Measurements from ENCODE around the gene COMTD1. TPM values are rescaled to one million over a fixed set of nuclear protein-coding genes. Genes with fewer than 3 reads are reported as not detected.
"Not testable (repeated sequence)": the region's sequence is repeated elsewhere in the genome, so short reads cannot be mapped to it uniquely, and the experiment has no call there.

The COMTD1 gene
- polyA plus RNA-seq, 1 donor (not counting 4 experiments of a cell fraction or from before 2014, with no cell fraction given): 6.2 TPM

- Histone ChIP-seq H3K27ac (ENCODE audit: control insufficient read depth, insufficient read depth, low read length) (no peak overlapping the region), H2AFZ (ENCODE audit: control insufficient read depth, low read length) (no peak overlapping the region), H3K4me3 (ENCODE audit: control insufficient read depth in 2 of 3, extremely low read depth in 1 of 3, insufficient read depth in 2 of 3, low read depth in 1 of 3, low read length in 3 of 3) (no peak overlapping the region), H3K27me3 (ENCODE audit: control insufficient read depth, extremely low read depth, insufficient read depth, low read length) (no peaks in the 10 kb centered on the region), H4K20me1 (ENCODE audit: control insufficient read depth, extremely low read depth, insufficient read depth, low read length) (no peaks in the 10 kb centered on the region), H3K36me3 (ENCODE audit: control insufficient read depth in 2 of 2, extremely low read depth in 1 of 2, insufficient read depth in 2 of 2, low read length in 2 of 2) (no peaks in the 10 kb centered on the region), H3K4me2 (ENCODE audit: control insufficient read depth, extremely low read depth, insufficient read depth, low read depth, low read length) (no peak overlapping the region), H3K4me1 (ENCODE audit: control insufficient read depth, extremely low read depth, insufficient read depth, low read length) (peaks cover 6% of the 10 kb centered on the region), H3K9me3 (ENCODE audit: control insufficient read depth, low read depth, low read length) (no peaks in the 10 kb centered on the region), H3K9ac (ENCODE audit: control insufficient read depth, extremely low read depth, insufficient read depth, low read length) (no peak overlapping the region), H3K79me2 (ENCODE audit: control insufficient read depth, insufficient read depth, low read length) (no peaks in the 10 kb centered on the region), H3K9me1 (ENCODE audit: control insufficient read depth, extremely low read depth, insufficient read depth, low read length) (no peaks in the 10 kb centered on the region)
- DNase-seq (ENCODE audit: low read depth, low spot score) (no peak), FAIRE-seq (no peak)
- TF ChIP-seq CTCF (optimal IDR thresholded peaks at IDR 0.05 in 1 of 3, IDR thresholded peaks at IDR 0.05 in 1 of 3, conservative IDR thresholded peaks at IDR 0.05 in 1 of 3; ENCODE audit: extremely low read depth in 1 of 3, insufficient read depth in 2 of 3, low read length in 3 of 3) (no peak), EZH2 (IDR thresholded peaks at IDR 0.05; ENCODE audit: low read length) (no peak)
- dilution Hi-C loops (cut with MboI; ENCODE audit: extremely low pct_ligation_motif_present, low sequenced_read_pairs): no loop called here
These were observed 40.6 kb downstream of the COMTD1 start for GRCh38 chr10:75195035-75195763.

GRCh38 chr10:75194625-75195024 is 41.1 kb downstream of the COMTD1 start:
- H2AFZ ChIP-seq (ENCODE audit: control insufficient read depth, low read length); H3K79me2 ChIP-seq (ENCODE audit: control insufficient read depth, insufficient read depth, low read length); H3K9ac ChIP-seq (ENCODE audit: control insufficient read depth, extremely low read depth, insufficient read depth, low read length); H3K9me1 ChIP-seq (ENCODE audit: control insufficient read depth, extremely low read depth, insufficient read depth, low read length); H3K4me1 ChIP-seq (ENCODE audit: control insufficient read depth, extremely low read depth, insufficient read depth, low read length); H4K20me1 ChIP-seq (ENCODE audit: control insufficient read depth, extremely low read depth, insufficient read depth, low read length); H3K27ac ChIP-seq (ENCODE audit: control insufficient read depth, insufficient read depth, low read length); H3K4me2 ChIP-seq (ENCODE audit: control insufficient read depth, extremely low read depth, insufficient read depth, low read depth, low read length); H3K27me3 ChIP-seq (ENCODE audit: control insufficient read depth, extremely low read depth, insufficient read depth, low read length); H3K9me3 ChIP-seq (ENCODE audit: control insufficient read depth, low read depth, low read length); H3K4me3 ChIP-seq (ENCODE audit: control insufficient read depth in 2 of 3, extremely low read depth in 1 of 3, insufficient read depth in 2 of 3, low read depth in 1 of 3, low read length in 3 of 3); FAIRE-seq; DNase-seq (ENCODE audit: low read depth, low spot score); dilution Hi-C loops (cut with MboI; ENCODE audit: extremely low pct_ligation_motif_present, low sequenced_read_pairs); H3K36me3 ChIP-seq (ENCODE audit: control insufficient read depth in 2 of 2, extremely low read depth in 1 of 2, insufficient read depth in 2 of 2, low read length in 2 of 2): not testable (repeated sequence)
